Left cardiac atrium (tissue), 4 donors: ENCODE measurements around the gene NME7. TPM values are rescaled to one million over a fixed set of nuclear protein-coding genes. Genes with fewer than 3 reads are reported as not detected.
"Not testable (repeated sequence)": the region's sequence is repeated elsewhere in the genome, so short reads cannot be mapped to it uniquely, and the experiment has no call there.

Source experiments
- ATAC-seq, 2 donors: fragments of 200-7000 bp; cut with Tn5 transposase; one replicate each; pipeline ENCODE4 v1.9.1; 2020; ENCODE audit warnings: mild to moderate bottlenecking in 2 of 2, moderate library complexity in 2 of 2
- DNase-seq: peaks from one replicate; pipeline ENCODE4 v3.0.0-alpha.2; 2020
- intact Hi-C, 2 donors: fragments of 100-400 bp; cut with DNase I; formaldehyde crosslinking; loops; one replicate each; pipeline versions ENCODE4 v1.14.1 to v1.15.1; 2022 to 2023
- total RNA-seq, 2 donors: library from RNA; stranded (reverse); fragmentation: NEBNext Ultra II Directional; extraction: Animal tissue kit (Norgen Biotek cat#: 25700); gene quantifications; one replicate each; pipeline ENCODE4 v1.2.1, GENCODE V29; 2021
- donor health status: DM: no; HTN: yes; CAD: no.
- donor health status: DM: no; HTN: yes; CAD: no; lungs with severe emphysema.
- donor health status: DM: yes; HTN: yes; CAD: no.
- donor health status: Dilated cardiomyopathy.

NME7 gene
- total RNA-seq, 2 donors from 2014 or later = 7.7 to 10.3 TPM

DNA sequence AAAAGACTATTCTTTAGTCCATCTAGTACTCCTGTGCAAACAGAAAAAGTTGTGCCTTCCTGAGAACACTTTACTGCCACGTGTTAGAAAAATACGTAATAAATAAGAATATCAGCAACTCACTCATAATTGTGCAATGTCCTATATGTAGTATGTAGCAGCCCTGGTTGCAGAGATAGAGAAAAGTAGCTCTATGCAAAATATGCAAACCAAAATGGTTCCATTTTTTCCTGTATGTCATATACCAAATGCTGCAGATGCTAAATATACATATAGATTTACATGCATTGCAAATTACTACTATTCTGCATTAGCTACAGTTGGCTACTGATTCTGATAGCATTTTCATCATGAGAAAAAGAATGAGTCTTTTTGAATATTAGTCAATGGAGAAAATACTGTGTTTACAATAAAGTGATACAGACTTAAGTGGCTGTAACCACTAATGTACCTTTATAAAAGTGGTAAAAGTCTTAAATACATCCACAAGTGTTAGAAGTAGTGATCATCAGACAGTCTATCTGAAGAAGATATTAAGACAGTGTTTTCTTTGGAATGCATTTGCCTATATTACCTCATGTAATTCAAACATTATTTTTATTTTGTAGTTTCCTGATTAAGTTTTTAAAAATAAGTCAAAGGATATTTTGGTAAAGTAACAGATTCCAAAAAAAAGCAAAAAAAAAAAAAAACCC is 19.8 kb downstream of the NME7 start:
- DNase-seq = no peak
- intact Hi-C loops = loop anchor here (2.0 to 10.0 kb wide), 4 partner anchors 613 to 1006 kb away; no protein-coding TSS in a partner anchor
- no peak for ATAC-seq

DNA sequence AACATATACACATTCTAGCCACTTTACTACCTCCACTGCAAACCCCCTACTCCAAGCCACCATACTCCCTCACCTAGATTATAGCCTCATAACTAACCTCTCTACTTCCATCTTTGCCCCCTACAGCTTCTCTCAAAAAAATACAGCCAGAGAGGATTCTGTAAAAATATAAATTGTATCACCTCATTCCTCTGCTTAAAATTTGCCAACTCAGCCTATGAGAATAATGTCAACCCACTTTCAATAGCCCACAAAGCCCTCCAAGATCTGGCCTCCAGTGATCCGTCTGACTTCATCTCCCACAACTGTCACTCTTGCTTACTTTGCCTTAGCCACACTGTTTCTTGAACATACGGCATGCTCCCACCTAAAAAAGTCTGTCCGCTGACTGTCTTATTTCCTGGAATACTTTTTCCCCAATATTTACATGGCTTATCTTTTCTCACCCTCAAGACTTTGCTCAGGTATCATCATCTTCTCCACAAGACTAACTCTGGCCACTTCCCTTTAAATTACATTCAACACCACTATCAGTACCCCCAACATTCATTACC is 21.5 kb downstream of the NME7 start:
- DNase-seq = no peak
- no peak for ATAC-seq
- intact Hi-C loops = loop anchor here (5.0 to 10.0 kb wide), 3 partner anchors 611 to 1004 kb away; no protein-coding TSS in a partner anchor

DNA sequence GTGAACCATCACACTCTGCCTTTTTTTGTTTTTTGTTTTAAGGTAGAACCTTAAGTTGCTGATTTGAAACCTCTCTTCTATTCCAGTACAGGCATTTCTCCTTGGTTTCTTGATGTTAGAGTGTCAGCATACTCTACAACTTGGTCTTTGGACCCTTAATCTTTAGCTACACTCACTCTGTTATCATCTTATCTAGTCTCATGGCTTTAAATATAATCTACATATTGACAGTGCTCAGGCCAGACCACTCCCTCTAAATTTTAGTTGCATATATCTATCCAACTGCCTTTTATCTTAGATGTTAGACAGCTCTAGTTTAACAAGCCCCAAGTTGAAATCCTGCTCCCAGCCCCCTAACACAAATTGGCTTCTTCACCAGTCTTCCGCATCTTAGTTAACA is 22.1 kb downstream of the NME7 start:
- DNase-seq (no peak), ATAC-seq (no peak)
- intact Hi-C loops = loop anchor here (5.0 to 10.0 kb wide), 3 partner anchors 611 to 1003 kb away; no protein-coding TSS in a partner anchor

DNA sequence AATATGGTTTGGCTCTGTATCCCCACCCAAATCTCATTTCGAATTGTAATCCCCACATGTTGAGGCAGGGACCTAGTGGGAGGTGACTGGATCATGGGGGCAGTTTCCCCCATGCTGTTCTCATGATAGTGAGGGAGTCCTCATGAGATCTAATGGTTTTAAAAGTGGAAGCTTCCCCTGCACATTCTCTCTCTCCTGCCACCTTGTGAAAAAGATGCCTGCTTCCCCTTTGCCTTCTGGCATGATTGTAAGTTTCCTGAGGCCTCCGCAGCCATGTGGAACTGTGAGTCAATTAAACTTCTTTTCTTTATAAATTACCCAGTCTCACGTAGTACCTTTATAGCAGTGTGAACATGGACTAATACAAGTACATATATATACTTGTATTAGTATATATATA is 25.5 kb downstream of the NME7 start:
- not testable (repeated sequence) for DNase-seq, ATAC-seq
- intact Hi-C loops = loop anchor here in 1 of 2 donors (10.0 kb wide), 1 partner anchor 607 kb away; no protein-coding TSS in a partner anchor

DNA sequence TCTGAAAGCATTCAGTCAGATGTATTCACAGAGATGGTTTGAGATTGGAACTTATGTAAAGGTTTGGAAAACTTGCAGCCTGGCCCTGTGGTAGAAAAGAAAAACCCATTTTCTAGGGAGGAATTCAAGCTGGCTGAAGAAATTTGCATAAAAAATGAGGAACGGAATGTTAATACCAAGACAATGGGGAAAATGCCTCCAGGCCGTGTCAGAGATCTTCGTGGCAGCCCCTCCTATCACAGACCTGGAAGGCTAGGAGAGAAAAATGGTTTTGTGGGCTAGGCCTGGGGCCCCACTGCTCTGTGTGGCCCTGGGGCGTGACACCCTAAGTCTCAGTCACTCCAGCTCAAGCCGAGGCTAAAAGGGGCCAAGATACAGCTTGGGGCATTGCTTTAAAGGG is 26.7 kb downstream of the NME7 start:
- DNase-seq (no peak), ATAC-seq (no peak)
- intact Hi-C loops = loop anchor here in 1 of 2 donors (10.0 kb wide), 1 partner anchor 606 kb away; no protein-coding TSS in a partner anchor

DNA sequence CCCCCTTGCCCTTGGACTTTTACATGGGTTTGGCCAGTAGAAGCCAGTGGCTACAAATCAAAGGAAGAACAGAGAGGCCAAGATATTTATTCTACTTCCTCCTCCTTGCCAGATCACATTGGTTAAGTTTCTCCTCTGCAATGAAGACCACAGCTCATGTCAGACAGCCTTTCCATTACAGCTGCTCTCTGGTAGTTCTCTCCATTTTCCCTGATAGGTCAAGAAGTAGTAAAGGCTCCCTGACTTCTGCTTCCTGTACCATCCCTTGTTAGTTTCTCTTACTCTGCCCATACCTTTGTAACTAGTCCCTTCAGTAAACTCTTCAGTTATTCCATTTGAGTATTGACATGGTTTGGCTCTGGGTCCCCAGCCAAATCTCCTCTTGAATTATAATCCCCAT is 27.8 kb downstream of the NME7 start:
- ATAC-seq = no peak
- intact Hi-C loops = loop anchor here in 1 of 2 donors (10.0 kb wide), 1 partner anchor 605 kb away; no protein-coding TSS in a partner anchor
- no peak for DNase-seq

DNA sequence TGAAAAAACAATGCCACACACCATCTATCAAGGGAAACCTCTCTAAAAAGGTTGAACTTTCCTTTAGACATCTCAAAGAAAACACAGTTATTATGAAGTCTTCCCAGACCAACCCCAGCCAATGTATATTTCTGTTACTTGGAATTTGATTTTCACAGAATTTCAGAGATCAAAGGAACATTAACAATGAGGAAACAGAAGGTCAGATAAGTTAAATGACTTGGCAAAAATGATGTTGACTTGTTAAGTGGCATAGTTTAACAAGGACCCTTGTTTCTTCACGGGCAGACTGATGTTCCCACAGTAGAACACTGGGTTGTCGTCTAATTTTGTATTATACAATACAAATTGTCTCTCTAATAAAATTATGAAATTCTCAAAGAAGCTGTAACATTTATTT is 29.0 kb downstream of the NME7 start:
- DNase-seq = no peak
- intact Hi-C loops = no loop called here
- ATAC-seq = no peak

DNA sequence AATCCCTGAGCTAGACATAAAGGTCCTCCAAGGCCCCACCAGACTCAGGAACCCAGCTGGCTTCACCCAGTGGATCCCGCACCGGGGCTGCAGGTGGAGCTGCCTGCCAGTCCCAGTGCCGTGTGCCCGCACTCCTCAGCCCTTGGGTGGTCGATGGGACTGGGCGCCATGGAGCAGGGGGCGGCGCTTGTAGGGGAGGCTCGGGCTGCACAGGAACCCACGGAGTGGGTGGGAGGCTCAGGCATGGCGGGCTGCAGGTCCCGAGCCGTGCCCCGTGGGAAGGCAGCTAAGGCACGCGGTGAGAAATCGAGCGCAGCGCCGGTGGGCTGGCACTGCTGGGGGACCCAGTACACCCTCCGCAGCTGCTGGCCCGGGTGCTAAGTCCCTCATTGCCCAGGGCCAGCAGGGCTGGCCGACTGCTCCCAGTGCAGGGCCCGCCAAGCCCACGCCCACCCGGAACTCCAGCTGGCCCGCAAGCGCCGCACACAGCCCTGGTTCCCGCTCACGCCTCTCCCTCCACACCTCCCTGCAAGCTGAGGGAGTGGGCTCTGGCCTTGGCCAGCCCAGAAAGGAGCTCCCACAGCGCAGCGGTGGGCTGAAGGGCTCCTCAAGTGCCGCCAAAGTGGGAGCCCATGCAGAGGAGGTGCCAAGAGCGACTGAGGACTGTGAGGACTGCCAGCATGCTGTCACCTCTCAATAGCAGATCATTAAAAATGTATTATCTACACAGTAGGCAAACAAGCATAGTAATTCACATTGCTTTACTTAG is 30.5 kb downstream of the NME7 start:
- intact Hi-C loops, DNase-seq, ATAC-seq: not testable (repeated sequence)

DNA sequence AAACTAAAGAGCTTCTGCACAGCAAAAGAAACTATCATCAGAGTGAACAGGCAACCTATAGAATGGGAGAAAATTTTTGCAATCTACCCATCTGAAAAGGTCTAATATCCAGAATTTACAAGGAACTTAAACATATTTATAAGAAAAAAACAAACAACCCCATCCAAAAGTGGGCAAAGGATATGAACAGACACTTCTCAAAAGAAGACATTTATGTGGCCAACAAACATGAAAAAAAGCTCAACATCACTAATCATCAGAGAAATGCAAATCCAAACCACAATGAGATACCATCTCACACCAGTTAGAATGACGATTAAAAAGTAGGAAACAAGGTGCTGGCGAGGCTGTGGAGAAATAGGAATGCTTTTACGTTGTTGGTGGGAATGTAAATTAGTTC is 32.9 kb downstream of the NME7 start:
- intact Hi-C loops = not testable (repeated sequence)

DNA sequence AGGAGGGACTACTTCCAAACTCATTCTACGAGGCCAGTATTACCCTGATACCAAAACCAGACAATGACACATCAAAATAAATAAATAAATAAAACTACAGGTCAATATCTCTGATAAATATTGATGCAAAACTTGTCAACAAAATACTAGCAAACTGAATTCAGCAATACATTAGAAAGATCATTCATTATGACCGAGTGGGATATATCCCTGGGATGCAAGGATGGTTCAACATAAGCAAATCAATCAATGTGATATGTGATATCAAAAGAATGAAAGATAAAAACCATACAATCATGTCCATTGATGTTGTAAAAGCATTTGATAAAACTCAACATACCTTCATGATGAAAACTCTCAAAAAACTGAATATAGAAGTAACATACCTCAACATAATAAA is 36.7 kb downstream of the NME7 start:
- no peak for DNase-seq
- no peak for ATAC-seq
- intact Hi-C loops = no loop called here

More for the DNA sequence above, 32.9 kb downstream of the NME7 start:
- not testable (repeated sequence) for DNase-seq, ATAC-seq

DNA sequence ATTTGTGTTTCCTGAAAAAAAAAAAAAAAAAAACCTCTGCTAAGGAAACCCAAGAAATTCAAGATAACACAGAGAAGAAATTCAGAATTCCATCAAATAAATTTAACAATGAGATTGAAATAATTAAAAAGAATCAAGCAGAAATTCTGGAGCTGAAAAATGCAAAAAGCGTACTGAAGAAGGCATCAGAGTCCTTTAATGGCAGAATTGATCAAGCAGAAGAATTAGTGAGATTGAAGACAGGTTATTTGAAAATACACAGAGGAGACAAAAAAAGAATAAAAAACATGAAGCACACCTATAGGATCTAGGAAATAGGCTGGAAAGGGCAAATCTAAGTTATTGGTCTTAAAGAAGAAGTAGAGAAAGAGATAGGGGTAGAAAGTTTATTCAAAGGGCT is 38.2 kb downstream of the NME7 start:
- ATAC-seq (no peak), DNase-seq (no peak)
- intact Hi-C loops = no loop called here

DNA sequence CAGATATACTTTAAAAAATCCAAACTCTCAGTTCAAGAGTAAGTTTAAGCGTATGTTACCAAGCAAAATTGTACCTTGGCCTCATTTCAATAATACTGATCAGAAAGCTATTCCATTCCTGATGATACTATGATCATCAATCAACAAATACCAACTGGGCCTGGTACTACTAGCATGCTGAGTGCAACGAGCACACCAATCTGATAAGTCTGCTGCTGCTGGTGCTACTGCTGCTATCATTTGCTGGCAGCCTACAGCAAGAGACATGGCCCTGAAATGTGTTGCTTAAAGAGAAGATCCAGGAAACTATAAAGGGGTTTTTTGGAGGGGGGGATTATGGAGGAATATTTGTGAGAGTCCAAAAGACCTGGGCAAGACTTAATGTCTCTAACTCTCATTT is 39.7 kb downstream of the NME7 start:
- intact Hi-C loops = no loop called here
- no peak for DNase-seq
- no peak for ATAC-seq

DNA sequence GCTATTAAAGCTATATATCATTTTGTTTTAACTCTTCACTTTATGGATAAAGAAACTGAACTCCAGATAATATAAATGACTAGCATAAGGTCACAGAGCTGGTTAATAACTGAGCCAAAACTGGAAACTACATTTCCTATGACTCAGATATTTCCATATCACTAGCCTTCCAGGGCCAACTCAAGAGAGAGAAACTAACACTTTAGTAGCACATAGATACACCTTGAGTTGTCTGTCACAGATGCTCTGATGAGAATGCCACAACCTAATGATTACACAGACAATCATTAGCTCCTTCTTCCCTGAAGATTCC is 40.7 kb downstream of the NME7 start:
- DNase-seq (no peak), ATAC-seq (no peak)

DNA sequence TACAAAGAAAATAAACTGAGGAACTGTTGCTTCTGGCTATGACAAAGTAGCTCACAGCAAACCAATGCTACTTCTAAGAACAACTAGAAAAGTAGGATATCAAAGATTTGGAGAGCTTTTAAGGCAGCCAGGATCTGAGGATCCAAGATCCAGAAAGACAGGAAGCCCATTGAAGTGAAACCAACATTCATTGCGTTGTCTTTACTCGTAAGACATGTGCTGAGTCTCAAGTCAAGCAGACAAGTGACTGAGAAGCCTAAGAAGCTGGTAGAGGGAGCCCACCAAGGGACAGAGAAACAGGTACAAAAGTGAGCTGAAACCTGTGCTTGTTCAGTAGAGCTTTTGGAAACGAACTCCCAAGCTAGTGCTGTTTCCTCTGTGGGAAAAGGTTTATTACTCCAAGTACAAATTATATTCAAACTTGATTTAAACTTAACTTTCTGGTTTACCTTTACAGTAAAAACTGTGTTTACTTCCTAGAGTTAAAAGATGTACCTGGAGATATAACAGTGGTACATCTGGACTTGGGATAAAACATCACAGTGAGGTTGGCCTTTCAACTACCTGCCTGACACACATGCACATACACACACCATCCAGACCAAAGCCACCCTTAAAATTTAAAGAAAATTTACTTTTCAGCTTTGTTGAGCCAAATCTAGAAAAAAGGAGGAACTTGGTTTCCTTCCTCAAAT is 41.2 kb downstream of the NME7 start:
- DNase-seq = no peak
- intact Hi-C loops = no loop called here
- ATAC-seq = no peak

More for the DNA sequence above, 40.7 kb downstream of the NME7 start:
- intact Hi-C loops = no loop called here

DNA sequence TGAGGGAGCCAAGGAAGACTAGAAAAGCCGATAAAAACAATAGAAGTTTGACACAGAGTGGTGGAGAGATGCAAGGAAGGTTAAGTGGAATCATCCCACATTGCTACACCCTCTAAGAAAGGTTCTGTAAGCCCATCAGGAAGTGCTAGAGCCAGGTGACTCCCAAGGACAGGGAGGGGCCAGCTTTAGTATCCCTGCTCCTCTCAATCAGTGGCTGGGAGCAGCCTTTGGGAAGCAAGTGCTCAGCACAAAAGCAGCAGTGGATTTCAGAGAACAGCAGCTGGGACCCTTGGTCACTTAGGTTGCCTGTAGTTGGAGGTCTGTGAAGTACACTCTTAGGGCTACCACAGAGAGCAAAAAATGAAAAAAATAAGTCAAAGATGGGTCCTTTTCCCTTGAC is 42.5 kb downstream of the NME7 start:
- DNase-seq (no peak), ATAC-seq (no peak)
- intact Hi-C loops = no loop called here

DNA sequence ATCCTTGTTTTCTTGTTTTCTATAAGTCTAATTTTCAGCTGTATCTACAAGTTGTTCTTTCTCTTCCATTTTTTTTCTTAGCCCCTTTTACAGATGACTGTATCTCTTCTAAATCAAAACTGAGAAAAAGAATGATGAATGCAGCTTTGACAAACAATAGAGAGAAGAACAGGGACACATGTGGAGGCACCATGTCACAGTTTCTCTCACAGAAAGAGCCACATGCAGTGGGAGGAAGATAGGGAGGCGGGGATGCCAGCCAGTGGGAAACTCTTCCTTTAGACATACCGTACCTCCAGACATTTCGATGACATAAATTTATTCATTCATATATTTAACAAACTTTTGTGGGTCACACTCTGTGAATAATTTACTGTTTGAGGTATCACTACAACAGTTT is 45.5 kb downstream of the NME7 start:
- DNase-seq (no peak), ATAC-seq (no peak)
- intact Hi-C loops = no loop called here

DNA sequence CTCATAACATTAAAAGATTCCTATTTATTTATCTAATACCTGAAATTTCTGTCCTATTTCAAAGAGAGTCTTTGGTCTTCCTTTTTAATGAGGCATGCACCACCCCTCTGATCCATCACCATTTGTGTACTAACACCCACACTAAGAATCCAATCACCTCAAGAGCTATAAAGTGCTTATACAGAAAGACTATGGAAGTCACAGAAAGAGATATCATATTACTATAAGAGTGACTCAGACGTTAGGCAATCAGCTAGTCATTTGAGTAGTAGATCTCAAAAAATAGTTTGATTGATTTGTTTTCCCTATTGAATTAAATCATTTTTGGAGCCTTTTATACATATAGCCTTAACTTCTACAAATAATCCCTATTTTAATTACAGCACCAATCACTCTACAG is 46.1 kb downstream of the NME7 start:
- DNase-seq (no peak), ATAC-seq (no peak)
- intact Hi-C loops = no loop called here

DNA sequence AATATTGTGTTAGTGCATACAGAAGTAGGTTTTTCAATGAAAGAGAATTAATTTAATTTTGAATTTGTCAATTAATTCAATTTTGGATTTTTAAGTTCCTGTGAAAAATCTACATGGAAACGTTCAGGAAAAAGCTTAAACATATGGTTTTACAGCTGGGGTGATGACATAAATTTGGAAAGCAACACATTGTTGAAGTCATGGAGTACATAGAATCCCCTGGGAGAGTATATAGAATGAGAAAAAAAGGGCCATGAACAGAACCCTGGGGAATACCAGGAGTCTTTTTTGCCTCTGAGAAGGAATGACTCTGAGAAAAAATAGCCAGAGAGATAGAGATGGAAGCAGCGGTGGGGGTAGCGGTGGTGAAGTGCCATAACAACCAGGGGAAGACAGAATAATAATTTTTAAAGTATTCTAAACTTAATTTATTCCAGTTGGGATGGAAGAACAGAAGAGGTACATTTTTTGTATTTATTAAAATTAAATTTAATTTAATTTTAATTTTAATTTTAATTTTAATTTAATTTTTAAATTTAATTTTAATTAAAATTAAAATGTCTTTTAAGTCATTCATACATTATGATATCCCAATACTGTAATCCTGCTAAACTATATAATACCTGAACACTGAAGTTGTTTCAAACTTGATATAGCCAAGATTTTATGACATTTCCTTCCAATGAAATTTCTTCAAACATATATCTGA is 48.9 kb downstream of the NME7 start:
- intact Hi-C loops = no loop called here
- DNase-seq (no peak), ATAC-seq (no peak)

DNA sequence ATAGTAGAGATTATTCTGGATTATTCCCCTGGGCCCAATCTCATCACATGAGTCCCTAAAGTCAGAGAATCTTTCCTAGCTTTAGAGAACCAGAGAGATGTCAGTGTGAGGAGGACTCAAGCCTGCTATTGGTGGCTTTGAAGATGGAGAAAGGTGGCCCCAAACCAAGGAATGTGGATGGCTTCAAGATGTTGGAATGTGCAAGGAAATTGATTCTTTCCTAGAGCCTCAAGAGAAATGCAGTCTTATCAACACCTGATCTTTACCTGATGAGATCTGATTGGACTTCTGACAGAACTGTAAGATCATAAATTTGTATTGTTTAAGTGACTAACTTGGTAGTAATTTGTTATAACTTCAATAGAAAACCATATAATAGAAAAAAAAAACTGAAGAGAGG is 51.0 kb downstream of the NME7 start:
- ATAC-seq (no peak), DNase-seq (no peak)
- intact Hi-C loops = no loop called here
